GM21737 (cell line): ENCODE measurements around the gene OTULIN.

Experiments used
- ATAC-seq: cut with Tn5 transposase; IDR thresholded peaks from one replicate; pipeline ENCODE4 v1.9.1; 2021; ENCODE audit warnings: mild to moderate bottlenecking, moderate library complexity; ENCODE audit not compliant: unreplicated experiment

OTULIN gene

GRCh38 chr5:14718778-14719177 lies 54.3 kb downstream of the OTULIN start:
- no peak for ATAC-seq

- no peak for ATAC-seq
Observed at GRCh38 chr5:14720236-14720923, 55.9 kb downstream of the OTULIN start.

- no peak for ATAC-seq
Observed at GRCh38 chr5:14721990-14722656, 57.6 kb downstream of the OTULIN start.

GRCh38 chr5:14722923-14723322 lies 58.4 kb downstream of the OTULIN start:
- ATAC-seq: no peak

- ATAC-seq: no peak
Observed at GRCh38 chr5:14723701-14724132, 59.2 kb downstream of the OTULIN start.

GRCh38 chr5:14724633-14725032 lies 60.1 kb downstream of the OTULIN start:
- no peak for ATAC-seq

- no peak for ATAC-seq
Observed at GRCh38 chr5:14726066-14726838, 61.7 kb downstream of the OTULIN start.

GRCh38 chr5:14727428-14727865 lies 62.9 kb downstream of the OTULIN start:
- ATAC-seq: no peak

GRCh38 chr5:14727928-14728458 lies 63.5 kb downstream of the OTULIN start:
- ATAC-seq: no peak

- ATAC-seq: no peak
Observed at GRCh38 chr5:14728459-14728938, 64.0 kb downstream of the OTULIN start.

GRCh38 chr5:14729448-14730385 lies 65.2 kb downstream of the OTULIN start:
- no peak for ATAC-seq

GRCh38 chr5:14730466-14730865 lies 65.9 kb downstream of the OTULIN start:
- ATAC-seq: no peak

- ATAC-seq: no peak
Observed at GRCh38 chr5:14730881-14731280, 66.4 kb downstream of the OTULIN start.

- ATAC-seq: no peak
Observed at GRCh38 chr5:14732991-14733390, 68.5 kb downstream of the OTULIN start.

- no peak for ATAC-seq
Observed at GRCh38 chr5:14733661-14734060, 69.1 kb downstream of the OTULIN start.

- ATAC-seq: no peak
Observed at GRCh38 chr5:14734396-14734795, 69.9 kb downstream of the OTULIN start.

- ATAC-seq: no peak
Observed at GRCh38 chr5:14735944-14736343, 71.4 kb downstream of the OTULIN start.

- no peak for ATAC-seq
Observed at GRCh38 chr5:14737291-14737690, 72.8 kb downstream of the OTULIN start.

- no peak for ATAC-seq
Observed at GRCh38 chr5:14738050-14738449, 73.5 kb downstream of the OTULIN start.

- no peak for ATAC-seq
Observed at GRCh38 chr5:14739538-14739937, 75.0 kb downstream of the OTULIN start.
